IPS-18a (cell line): Measurements from ENCODE around the gene BBS9.

ENCODE experiments used
- H3K27ac ChIP-seq: one replicate; pipeline ENCODE4 v1.5.1; 2013; ENCODE audit warnings: low read length
- H3K27me3 ChIP-seq: one replicate; pipeline ENCODE4 v1.6.1; 2013; ENCODE audit warnings: mild to moderate bottlenecking, low read length; ENCODE audit not compliant: control insufficient read depth, insufficient read depth
- H3K36me3 ChIP-seq: one replicate; pipeline ENCODE4 v1.6.1; 2013; ENCODE audit warnings: low read depth, low read length; ENCODE audit not compliant: control insufficient read depth
- H3K4me1 ChIP-seq: one replicate; pipeline ENCODE4 v1.6.1; 2013; ENCODE audit warnings: low read depth, low read length; ENCODE audit not compliant: control insufficient read depth
- H3K4me3 ChIP-seq: one replicate; pipeline ENCODE4 v1.5.1; 2013; ENCODE audit warnings: low read length
- H3K9ac ChIP-seq: one replicate; pipeline ENCODE4 v1.6.1; 2013; ENCODE audit warnings: mild to moderate bottlenecking, low read length, moderate library complexity
- H3K9me3 ChIP-seq: one replicate; pipeline ENCODE4 v1.6.1; 2013; ENCODE audit warnings: low read depth, low read length; ENCODE audit not compliant: control insufficient read depth

Gene BBS9

DNA sequence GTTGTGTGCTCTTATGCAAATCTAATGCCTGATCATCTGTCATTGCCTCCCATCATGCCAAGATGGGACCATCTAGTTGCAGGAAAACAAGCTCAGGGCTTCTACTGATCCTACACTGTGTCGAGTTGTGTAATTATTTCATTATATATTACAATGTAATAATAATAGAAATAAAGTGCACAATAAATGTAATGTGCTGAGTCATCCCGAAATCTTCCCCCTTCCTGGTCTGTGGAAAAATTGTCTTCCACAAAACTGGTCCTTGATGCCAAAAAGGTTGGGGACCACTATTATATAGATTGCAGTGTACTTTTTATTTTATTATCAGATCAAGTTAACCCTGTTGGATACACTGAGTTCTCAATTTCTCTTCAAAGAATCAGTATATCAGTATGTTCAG, 50.2 kb downstream of the BBS9 start:
- H3K36me3 ChIP-seq: no peaks in the 10 kb centered on the region
- no peak overlapping the region for H3K9ac ChIP-seq
- no peaks in the 10 kb centered on the region for H3K27me3 ChIP-seq
- H3K9me3 ChIP-seq: no peaks in the 10 kb centered on the region
- no peaks in the 10 kb centered on the region for H3K4me1 ChIP-seq
- H3K27ac ChIP-seq: no peak overlapping the region
- H3K4me3 ChIP-seq: no peak overlapping the region

- no peaks in the 10 kb centered on the region for H3K9me3 ChIP-seq
- no peaks in the 10 kb centered on the region for H3K36me3 ChIP-seq
- H3K4me3 ChIP-seq: no peak overlapping the region
- H3K4me1 ChIP-seq: peaks cover 5% of the 10 kb centered on the region
- H3K27ac ChIP-seq: no peak overlapping the region
- H3K27me3 ChIP-seq: no peaks in the 10 kb centered on the region
- no peak overlapping the region for H3K9ac ChIP-seq
Observed at GRCh38 chr7:33183504-33183903, 54.1 kb downstream of the BBS9 start.

- Histone ChIP-seq H3K4me1 (peaks cover 5% of the 10 kb centered on the region), H3K4me3 (no peak overlapping the region), H3K36me3 (no peaks in the 10 kb centered on the region), H3K27me3 (no peaks in the 10 kb centered on the region), H3K9ac (no peak overlapping the region), H3K27ac (no peak overlapping the region), H3K9me3 (no peaks in the 10 kb centered on the region)
Observed at GRCh38 chr7:33184828-33185227, 55.5 kb downstream of the BBS9 start.

DNA sequence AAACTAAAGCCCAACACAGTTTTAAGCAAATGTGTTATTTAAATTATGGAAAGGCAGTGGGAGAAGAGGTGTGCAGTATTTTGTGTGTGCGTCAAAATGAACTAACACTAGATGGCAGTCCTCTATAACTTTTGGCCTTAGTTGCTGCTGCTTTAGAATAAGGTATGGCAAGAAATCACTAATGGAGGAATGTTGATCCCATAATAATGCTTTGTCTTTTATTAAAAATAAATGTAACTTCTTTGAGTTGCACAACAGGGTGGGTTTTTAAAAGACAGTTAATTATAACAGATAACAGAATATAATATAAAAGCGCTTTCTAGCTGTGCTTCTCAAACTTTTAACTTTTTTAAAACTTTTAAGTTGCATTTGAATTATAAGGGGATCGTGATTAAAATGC, 56.4 kb downstream of the BBS9 start:
- no peaks in the 10 kb centered on the region for H3K36me3 ChIP-seq
- H3K4me1 ChIP-seq: peaks cover 5% of the 10 kb centered on the region
- no peaks in the 10 kb centered on the region for H3K9me3 ChIP-seq
- H3K4me3 ChIP-seq: no peak overlapping the region
- no peak overlapping the region for H3K9ac ChIP-seq
- no peaks in the 10 kb centered on the region for H3K27me3 ChIP-seq
- H3K27ac ChIP-seq: no peak overlapping the region

DNA sequence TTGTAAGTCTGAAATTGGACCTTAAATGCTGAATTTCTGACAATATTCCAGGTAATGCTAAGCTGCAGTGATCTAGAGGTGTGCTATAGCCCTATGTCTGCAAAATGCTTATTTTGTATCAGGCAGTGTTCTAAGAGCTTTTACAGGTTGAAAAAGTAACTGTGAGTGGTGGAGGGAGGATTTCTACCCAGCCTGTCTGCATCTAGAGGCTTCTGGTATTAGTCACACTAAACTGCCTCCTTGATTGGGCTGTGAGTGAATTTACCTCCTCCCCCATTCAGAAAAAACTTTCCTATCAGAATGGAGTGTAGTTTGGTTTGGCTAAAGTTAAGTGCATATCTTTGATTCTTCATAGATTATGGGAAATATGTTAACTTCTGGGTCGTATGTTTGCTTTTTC, 56.8 kb downstream of the BBS9 start:
- Histone ChIP-seq H3K9ac (no peak overlapping the region), H3K4me3 (no peak overlapping the region)

DNA sequence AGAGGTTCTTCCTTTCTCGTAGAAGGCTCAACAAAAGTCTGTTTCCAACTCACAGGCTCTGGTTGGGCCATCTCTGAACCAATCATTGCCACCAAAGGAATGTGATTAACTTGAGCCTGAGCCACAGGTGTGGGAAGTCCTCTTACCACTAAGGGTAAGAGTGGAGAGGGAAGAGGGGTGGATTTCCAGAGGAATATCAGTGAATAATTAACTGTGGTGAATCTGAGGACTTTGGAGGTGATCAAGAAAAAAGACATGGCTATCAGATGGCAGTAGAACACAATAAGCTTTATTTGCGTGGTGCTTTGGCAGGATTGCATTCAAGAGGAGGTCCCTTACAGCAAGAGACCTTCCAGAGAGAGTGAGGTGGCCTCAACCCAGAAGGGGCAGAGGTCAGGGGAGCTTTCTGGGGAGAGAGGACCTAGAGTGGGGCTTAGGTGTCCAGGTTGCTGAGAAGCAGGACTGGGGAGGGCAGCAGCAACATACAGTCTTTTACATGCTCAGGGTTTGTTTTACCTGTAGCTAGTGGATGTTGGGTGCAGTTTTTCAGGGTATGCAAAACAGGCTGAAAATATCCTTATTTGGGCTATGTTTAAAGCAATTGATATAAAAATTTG, 61.4 kb downstream of the BBS9 start:
- Histone ChIP-seq H3K9me3 (no peaks in the 10 kb centered on the region), H3K27me3 (no peaks in the 10 kb centered on the region), H3K4me3 (no peak overlapping the region), H3K27ac (no peak overlapping the region), H3K4me1 (peaks cover 5% of the 10 kb centered on the region), H3K9ac (no peak overlapping the region), H3K36me3 (no peaks in the 10 kb centered on the region)

More for the DNA sequence above, 56.8 kb downstream of the BBS9 start:
- Histone ChIP-seq H3K9me3 (no peaks in the 10 kb centered on the region), H3K4me1 (peaks cover 5% of the 10 kb centered on the region), H3K27me3 (no peaks in the 10 kb centered on the region), H3K36me3 (no peaks in the 10 kb centered on the region), H3K27ac (no peak overlapping the region)

DNA sequence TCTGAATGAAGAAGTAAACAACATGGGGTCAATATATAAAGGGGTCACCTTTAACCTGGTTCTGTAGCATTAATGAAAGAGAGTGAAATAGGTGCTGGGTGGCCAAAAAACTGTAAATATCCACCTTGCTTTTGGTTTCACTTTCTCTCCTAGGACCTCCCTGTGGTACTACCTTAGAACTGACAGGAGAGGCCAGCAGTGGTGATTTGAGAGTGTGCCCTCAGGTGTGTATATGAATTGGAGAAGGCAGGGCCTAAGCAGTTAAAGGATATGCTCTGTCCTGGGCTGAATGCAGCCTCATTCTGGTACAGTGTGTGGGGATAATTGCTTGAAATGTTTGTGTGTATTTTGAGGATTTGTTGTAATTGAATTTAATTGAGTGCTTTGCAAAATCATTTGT, 62.0 kb downstream of the BBS9 start:
- no peak overlapping the region for H3K27ac ChIP-seq
- H3K36me3 ChIP-seq: no peaks in the 10 kb centered on the region
- no peak overlapping the region for H3K9ac ChIP-seq
- no peak overlapping the region for H3K4me3 ChIP-seq
- H3K27me3 ChIP-seq: no peaks in the 10 kb centered on the region
- no peaks in the 10 kb centered on the region for H3K9me3 ChIP-seq
- no peaks in the 10 kb centered on the region for H3K4me1 ChIP-seq

GRCh38 chr7:33192695-33193291, 63.4 kb downstream of the BBS9 start:
- Histone ChIP-seq H3K9ac (no peak overlapping the region), H3K27ac (no peak overlapping the region), H3K4me3 (no peak overlapping the region), H3K27me3 (no peaks in the 10 kb centered on the region), H3K36me3 (no peaks in the 10 kb centered on the region), H3K9me3 (no peaks in the 10 kb centered on the region), H3K4me1 (no peaks in the 10 kb centered on the region)

DNA sequence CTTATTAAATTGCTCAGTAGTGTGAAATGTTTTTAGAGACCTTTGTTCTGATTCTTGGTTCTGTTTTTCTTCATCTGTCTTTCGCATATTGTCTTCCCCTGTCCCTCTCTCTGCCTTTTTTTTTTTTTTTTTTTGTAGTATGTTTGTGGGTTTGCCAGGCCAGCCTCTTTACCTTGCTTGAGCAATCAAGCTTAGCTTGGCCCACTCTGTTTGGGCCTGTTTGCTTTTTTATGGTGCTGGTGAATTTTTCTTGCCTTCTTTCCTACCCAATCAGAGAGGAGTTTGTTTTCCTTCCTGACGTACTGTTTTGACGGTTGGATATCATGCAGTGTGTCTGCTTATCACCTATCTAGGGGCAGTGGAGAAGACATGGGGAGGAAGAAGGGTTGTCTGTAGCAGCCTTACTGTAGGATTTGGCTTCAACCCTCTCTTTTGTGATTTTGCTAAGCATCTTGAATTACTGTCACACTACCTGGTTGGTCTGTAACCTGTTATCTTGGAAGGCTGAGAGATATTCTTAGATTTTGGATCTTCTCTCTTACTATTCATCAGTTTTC, 64.0 kb downstream of the BBS9 start:
- no peak overlapping the region for H3K4me3 ChIP-seq
- no peaks in the 10 kb centered on the region for H3K36me3 ChIP-seq
- no peaks in the 10 kb centered on the region for H3K4me1 ChIP-seq
- H3K27me3 ChIP-seq: no peaks in the 10 kb centered on the region
- no peaks in the 10 kb centered on the region for H3K9me3 ChIP-seq
- no peak overlapping the region for H3K27ac ChIP-seq
- H3K9ac ChIP-seq: no peak overlapping the region

GRCh38 chr7:33195264-33195663, 65.9 kb downstream of the BBS9 start:
- H3K4me1 ChIP-seq: no peaks in the 10 kb centered on the region
- no peaks in the 10 kb centered on the region for H3K36me3 ChIP-seq
- no peak overlapping the region for H3K27ac ChIP-seq
- no peaks in the 10 kb centered on the region for H3K9me3 ChIP-seq
- no peak overlapping the region for H3K9ac ChIP-seq
- H3K4me3 ChIP-seq: no peak overlapping the region
- no peaks in the 10 kb centered on the region for H3K27me3 ChIP-seq

- H3K27me3 ChIP-seq: no peaks in the 10 kb centered on the region
- H3K9me3 ChIP-seq: no peaks in the 10 kb centered on the region
- no peak overlapping the region for H3K27ac ChIP-seq
- no peaks in the 10 kb centered on the region for H3K4me1 ChIP-seq
- no peak overlapping the region for H3K4me3 ChIP-seq
- H3K36me3 ChIP-seq: no peaks in the 10 kb centered on the region
- no peak overlapping the region for H3K9ac ChIP-seq
Observed at GRCh38 chr7:33196221-33196620, 66.9 kb downstream of the BBS9 start.

GRCh38 chr7:33200282-33200681, 70.9 kb downstream of the BBS9 start:
- Histone ChIP-seq H3K27me3 (no peaks in the 10 kb centered on the region), H3K9me3 (no peaks in the 10 kb centered on the region), H3K36me3 (no peaks in the 10 kb centered on the region), H3K9ac (no peak overlapping the region), H3K4me3 (no peak overlapping the region), H3K27ac (no peak overlapping the region), H3K4me1 (no peaks in the 10 kb centered on the region)
